ENCODE measurements around the gene ABCC1.
"Not testable (repeated sequence)": the region's sequence is repeated elsewhere in the genome, so short reads cannot be mapped to it uniquely, and the experiment has no call there.

ABCC1 gene

DNA sequence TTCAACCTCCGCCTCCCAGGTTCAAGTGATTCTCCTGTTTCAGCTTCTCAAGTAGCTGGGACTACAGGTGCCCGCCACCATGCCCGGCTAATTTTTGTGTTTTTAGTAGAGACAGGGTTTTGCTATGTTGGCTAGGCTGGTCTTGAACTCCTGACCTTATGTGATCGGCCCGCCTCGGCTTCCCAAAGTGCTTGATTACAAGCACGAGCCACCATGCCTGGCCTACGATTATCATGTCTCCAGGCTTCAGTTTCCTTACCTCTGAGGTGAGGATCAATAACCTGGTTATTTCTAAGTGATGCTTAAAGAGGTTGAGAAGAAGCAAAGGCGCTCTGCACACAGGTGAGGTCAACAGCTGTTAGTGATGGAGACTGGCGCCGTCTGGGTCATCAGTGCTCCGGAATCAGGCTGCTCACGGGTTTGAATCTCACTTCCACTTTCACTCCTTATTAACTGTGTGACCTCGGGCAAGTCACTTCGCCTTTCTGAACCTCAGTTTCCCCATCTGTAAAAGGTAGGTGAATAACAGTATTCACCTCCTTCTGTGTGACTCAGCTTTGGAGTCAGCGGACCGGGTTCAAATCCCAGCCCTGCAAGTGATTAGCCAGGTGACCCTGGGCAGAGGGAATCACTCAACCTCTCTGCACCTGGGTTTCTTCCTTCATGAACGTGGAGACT, 745 bp upstream of the ABCC1 start:
- no peaks in the 10 kb centered on the region for H3K9me3 ChIP-seq (ENCODE audit: insufficient read depth, low read depth, low read length)
- H3K4me3 ChIP-seq (ENCODE audit: low read length) = peak overlapping the region; percentile 73
- no peak overlapping the region for H3K27ac ChIP-seq (ENCODE audit: low read length)
- H3K9ac ChIP-seq (ENCODE audit: low read depth, low read length) = peak overlapping the region; percentile 66; the same call in 1 of the 2 replicates
- H3K27me3 ChIP-seq (ENCODE audit: insufficient read depth, low read length) = no peaks in the 10 kb centered on the region
- peaks cover 4% of the 10 kb centered on the region; the same call in 1 of the 2 replicates for H3K4me1 ChIP-seq (ENCODE audit: insufficient read depth, low read length)
- H3K36me3 ChIP-seq (ENCODE audit: insufficient read depth, low read depth, low read length) = no peaks in the 10 kb centered on the region

DNA sequence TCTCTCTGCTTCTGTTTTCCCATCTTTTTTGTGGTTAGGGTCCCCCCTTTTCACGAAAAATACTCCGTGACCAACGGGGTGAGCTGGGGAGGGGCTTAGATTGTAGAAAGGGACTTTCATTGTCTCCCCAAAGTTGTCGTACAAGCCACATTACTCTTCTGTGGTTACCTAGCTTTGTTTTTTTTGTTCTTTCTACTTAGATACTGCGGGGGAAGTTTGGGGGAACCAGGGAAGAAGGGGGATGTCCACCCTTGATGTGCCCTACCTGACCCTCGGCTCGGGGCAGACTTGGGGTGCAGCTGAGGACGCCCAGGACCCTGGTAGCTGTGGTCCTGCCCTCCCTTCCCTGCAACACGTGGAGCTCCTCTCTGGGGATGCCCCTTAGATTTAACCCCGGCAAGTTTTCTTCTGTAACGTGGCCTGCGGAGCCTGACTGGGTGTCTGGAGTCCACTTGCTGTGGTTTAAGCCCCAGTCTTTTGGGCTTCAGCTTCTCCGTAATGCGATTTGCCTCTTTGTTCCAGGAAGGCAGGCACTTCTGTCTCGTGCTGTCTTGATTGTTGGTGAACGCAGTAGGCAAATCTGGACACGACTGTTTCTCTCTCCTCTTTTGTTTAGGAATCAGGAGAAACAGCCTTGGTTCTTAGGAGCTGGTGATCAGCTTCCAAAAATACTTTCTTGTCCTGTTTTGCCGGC, 892 bp downstream of the ABCC1 start:
- Histone ChIP-seq H3K36me3 (ENCODE audit: insufficient read depth, low read depth, low read length) (no peaks in the 10 kb centered on the region), H3K27ac (ENCODE audit: low read length) (peak overlapping the region; percentile 3)

DNA sequence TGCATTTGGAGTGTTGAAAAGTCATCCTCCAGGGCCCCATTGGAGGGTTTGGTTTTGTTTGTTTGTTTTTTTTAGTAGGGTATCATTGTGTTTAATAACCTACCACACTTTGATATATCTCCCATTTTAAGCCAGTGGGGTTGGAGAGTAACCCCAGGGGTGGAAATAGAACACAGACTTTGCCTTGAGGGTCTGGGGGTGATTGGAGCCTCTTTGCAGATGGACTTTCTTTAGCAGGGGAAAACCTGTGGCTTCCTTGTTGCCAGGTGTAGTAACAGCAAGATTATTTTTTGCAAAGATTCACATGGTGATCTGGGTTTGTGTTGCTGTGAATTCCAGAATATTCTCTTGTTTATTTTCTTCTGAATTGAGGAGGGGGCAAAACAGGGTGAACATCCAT, 1.5 kb downstream of the ABCC1 start:
- Histone ChIP-seq H3K4me3 (ENCODE audit: low read length) (peak overlapping the region; percentile 82), H3K4me1 (ENCODE audit: insufficient read depth, low read length) (peaks cover 4% of the 10 kb centered on the region; the same call in 1 of the 2 replicates), H3K27ac (ENCODE audit: low read length) (peak overlapping the region; percentile 3), H3K9me3 (ENCODE audit: insufficient read depth, low read depth, low read length) (no peaks in the 10 kb centered on the region), H3K36me3 (ENCODE audit: insufficient read depth, low read depth, low read length) (no peaks in the 10 kb centered on the region), H3K9ac (ENCODE audit: low read depth, low read length) (peak overlapping the region; percentile 84), H3K27me3 (ENCODE audit: insufficient read depth, low read length) (no peaks in the 10 kb centered on the region)

More for the DNA sequence above, 892 bp downstream of the ABCC1 start:
- no peaks in the 10 kb centered on the region for H3K9me3 ChIP-seq (ENCODE audit: insufficient read depth, low read depth, low read length)
- H3K4me3 ChIP-seq (ENCODE audit: low read length) = peak overlapping the region; percentile 82
- H3K27me3 ChIP-seq (ENCODE audit: insufficient read depth, low read length) = no peaks in the 10 kb centered on the region
- H3K4me1 ChIP-seq (ENCODE audit: insufficient read depth, low read length) = peaks cover 4% of the 10 kb centered on the region; the same call in 1 of the 2 replicates
- H3K9ac ChIP-seq (ENCODE audit: low read depth, low read length) = peak overlapping the region; percentile 84

DNA sequence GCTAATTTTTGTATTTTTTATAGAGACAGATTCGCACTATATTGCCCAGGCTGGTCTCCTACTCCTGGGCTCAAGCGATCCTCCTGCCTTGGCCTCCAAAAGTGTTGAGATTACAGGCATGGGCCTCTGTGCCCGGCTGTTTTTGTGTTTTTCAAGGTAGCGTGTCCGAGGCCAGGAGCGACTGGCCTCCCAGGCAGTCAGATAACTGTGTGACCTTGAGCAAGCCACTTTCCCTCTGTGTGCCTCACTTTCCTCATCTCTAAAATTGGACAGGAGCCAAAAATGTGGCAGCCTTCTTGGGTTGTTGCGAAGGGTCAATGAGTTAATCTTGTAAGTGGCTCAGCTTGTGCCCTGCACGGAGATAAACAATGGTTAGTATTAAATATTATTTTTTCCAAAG, 2.4 kb downstream of the ABCC1 start:
- Histone ChIP-seq H3K9me3 (ENCODE audit: insufficient read depth, low read depth, low read length) (no peaks in the 10 kb centered on the region), H3K9ac (ENCODE audit: low read depth, low read length) (no peak overlapping the region), H3K27ac (ENCODE audit: low read length) (no peak overlapping the region), H3K4me1 (ENCODE audit: insufficient read depth, low read length) (peaks cover 4% of the 10 kb centered on the region; the same call in 1 of the 2 replicates), H3K27me3 (ENCODE audit: insufficient read depth, low read length) (no peaks in the 10 kb centered on the region), H3K4me3 (ENCODE audit: low read length) (no peak overlapping the region), H3K36me3 (ENCODE audit: insufficient read depth, low read depth, low read length) (no peaks in the 10 kb centered on the region)

DNA sequence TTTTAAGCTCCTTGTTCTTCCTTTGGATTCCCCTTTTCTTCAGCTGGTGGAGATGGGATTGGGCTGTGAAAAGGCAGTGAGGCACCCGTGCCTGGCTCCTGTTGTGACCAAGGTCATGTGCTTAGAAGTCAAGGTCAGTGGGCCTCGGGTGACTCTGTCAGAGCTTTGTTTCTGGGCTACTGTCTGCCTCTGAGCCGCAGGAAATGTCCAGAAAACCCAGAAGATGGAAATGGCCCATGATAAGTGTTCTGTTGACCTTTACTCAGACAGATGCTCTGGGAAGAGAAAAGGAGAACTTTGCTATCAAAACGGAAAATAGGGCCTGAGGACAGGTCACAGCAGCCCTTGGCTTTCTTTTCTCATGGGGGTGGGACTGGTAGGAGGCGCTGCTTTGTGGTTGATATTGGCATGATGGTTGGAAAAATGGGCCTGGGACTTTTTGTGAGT, 2.9 kb downstream of the ABCC1 start:
- no peak overlapping the region for H3K9ac ChIP-seq (ENCODE audit: low read depth, low read length)
- H3K4me1 ChIP-seq (ENCODE audit: insufficient read depth, low read length) = peaks cover 4% of the 10 kb centered on the region; the same call in 1 of the 2 replicates
- H3K27ac ChIP-seq (ENCODE audit: low read length) = no peak overlapping the region
- no peaks in the 10 kb centered on the region for H3K9me3 ChIP-seq (ENCODE audit: insufficient read depth, low read depth, low read length)
- H3K36me3 ChIP-seq (ENCODE audit: insufficient read depth, low read depth, low read length) = no peaks in the 10 kb centered on the region
- H3K27me3 ChIP-seq (ENCODE audit: insufficient read depth, low read length) = no peaks in the 10 kb centered on the region
- no peak overlapping the region for H3K4me3 ChIP-seq (ENCODE audit: low read length)

DNA sequence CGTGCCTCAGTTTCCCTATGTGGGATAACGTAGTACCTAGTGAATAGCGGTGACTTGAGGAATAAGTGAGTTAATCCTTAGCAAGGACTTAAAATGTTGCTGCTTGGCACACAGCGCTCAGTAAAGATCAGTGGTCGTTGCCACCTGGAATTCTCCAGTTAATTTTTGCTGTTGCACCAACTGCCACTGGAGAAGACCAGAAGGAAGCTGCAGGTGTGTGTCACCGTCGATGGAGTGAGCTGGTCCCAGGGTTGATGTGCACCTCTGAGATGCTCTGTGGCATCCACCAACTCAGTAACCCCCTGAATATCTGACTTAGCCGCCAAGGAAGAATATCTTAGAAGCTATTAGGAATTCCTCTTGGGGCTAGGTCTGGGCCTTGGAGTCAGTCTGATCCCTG, 4.1 kb downstream of the ABCC1 start:
- peaks cover 4% of the 10 kb centered on the region; the same call in 1 of the 2 replicates for H3K4me1 ChIP-seq (ENCODE audit: insufficient read depth, low read length)
- H3K27me3 ChIP-seq (ENCODE audit: insufficient read depth, low read length) = no peaks in the 10 kb centered on the region
- H3K27ac ChIP-seq (ENCODE audit: low read length) = no peak overlapping the region
- no peaks in the 10 kb centered on the region for H3K9me3 ChIP-seq (ENCODE audit: insufficient read depth, low read depth, low read length)
- H3K4me3 ChIP-seq (ENCODE audit: low read length) = no peak overlapping the region
- H3K36me3 ChIP-seq (ENCODE audit: insufficient read depth, low read depth, low read length) = no peaks in the 10 kb centered on the region
- H3K9ac ChIP-seq (ENCODE audit: low read depth, low read length) = no peak overlapping the region

DNA sequence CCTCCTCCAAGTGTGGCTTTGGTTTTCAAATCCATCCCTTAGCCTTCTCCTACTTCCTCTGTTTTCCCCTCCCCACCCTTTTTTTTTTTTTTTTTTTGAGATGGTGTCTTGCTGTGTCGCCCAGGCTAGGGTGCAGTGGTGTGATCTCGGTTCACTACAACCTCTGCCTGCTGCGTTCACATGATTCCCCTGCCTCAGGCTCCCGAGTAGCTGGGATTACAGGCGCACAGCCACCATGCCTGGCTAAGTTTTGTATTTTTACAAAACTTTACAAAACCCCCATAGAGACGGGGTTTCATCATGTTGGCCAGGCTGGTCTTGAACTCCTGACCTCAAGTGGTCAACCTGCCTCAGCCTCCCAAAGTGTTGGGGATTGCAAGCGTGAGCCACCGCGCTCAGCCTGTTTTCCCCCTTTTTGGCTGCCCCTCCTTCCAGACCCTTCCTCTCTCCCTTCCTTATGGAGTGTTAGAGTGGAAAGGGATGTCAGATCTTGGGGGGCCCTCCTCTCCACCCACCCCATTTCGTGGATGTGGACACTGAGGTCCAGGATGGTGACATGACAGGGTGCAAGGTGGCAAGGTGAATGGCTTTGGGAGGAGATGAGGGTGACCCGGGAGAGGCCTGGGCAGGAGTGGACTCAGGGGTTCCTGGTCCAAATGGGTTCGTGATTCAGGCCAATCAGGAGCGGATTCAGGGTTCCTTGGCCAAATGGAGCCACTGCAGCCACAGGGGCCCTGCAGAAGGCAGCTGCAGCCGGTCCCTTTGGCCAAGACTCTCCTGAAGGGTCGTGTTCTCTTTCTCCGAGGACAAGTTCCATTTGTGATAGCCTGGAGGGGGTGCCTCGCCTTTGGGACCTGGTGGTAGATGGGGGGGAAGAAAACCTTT, 4.8 kb downstream of the ABCC1 start:
- H3K27ac ChIP-seq (ENCODE audit: low read length) = no peak overlapping the region

DNA sequence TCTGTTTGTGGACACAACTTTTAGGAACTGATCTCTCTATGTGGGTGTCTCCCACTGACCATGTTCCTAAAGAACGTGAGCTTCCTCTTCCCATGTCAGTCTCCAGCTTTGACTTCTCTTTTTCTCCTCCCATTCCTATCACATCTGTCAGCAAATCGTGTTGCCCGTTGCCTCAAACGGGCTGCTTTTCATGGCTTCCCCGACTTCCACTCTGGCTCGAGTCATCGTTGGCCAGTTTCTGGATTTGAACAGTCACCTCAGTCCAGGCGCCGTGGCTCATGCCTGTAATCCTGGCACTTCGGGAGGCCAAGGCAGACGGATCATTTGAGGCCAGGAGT, 5.4 kb downstream of the ABCC1 start:
- Histone ChIP-seq H3K27ac (ENCODE audit: low read length) (no peak overlapping the region), H3K4me3 (ENCODE audit: low read length) (no peak overlapping the region), H3K36me3 (ENCODE audit: insufficient read depth, low read depth, low read length) (no peaks in the 10 kb centered on the region), H3K4me1 (ENCODE audit: insufficient read depth, low read length) (peaks cover 4% of the 10 kb centered on the region; the same call in 1 of the 2 replicates), H3K27me3 (ENCODE audit: insufficient read depth, low read length) (no peaks in the 10 kb centered on the region), H3K9me3 (ENCODE audit: insufficient read depth, low read depth, low read length) (no peaks in the 10 kb centered on the region), H3K9ac (ENCODE audit: low read depth, low read length) (no peak overlapping the region)

More for the DNA sequence above, 4.8 kb downstream of the ABCC1 start:
- Histone ChIP-seq H3K36me3 (ENCODE audit: insufficient read depth, low read depth, low read length) (no peaks in the 10 kb centered on the region), H3K9me3 (ENCODE audit: insufficient read depth, low read depth, low read length) (no peaks in the 10 kb centered on the region), H3K9ac (ENCODE audit: low read depth, low read length) (no peak overlapping the region), H3K27me3 (ENCODE audit: insufficient read depth, low read length) (no peaks in the 10 kb centered on the region), H3K4me1 (ENCODE audit: insufficient read depth, low read length) (peaks cover 4% of the 10 kb centered on the region; the same call in 1 of the 2 replicates), H3K4me3 (ENCODE audit: low read length) (no peak overlapping the region)

DNA sequence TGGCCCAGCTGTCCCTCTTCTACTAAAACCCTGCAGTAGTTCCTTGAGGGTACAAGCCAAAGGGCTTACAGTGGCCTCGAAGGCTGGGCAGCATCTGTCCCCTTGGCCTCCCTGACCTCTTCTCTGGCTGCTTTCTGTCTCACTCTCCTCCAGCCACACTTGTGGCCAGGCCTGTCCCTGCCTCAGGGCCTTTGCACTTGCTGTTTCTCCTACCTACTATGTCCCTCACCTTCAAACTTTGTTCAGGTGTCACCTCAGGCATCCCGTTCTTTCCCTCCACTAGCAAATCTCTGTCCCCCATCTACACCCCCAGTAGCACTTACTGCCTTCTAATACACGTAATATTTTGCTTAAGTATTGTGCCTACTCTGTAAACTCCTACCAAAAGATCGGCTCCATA, 6.0 kb downstream of the ABCC1 start:
- no peaks in the 10 kb centered on the region for H3K36me3 ChIP-seq (ENCODE audit: insufficient read depth, low read depth, low read length)
- H3K4me3 ChIP-seq (ENCODE audit: low read length) = no peak overlapping the region
- H3K9ac ChIP-seq (ENCODE audit: low read depth, low read length) = no peak overlapping the region
- H3K27ac ChIP-seq (ENCODE audit: low read length) = no peak overlapping the region
- H3K9me3 ChIP-seq (ENCODE audit: insufficient read depth, low read depth, low read length) = no peaks in the 10 kb centered on the region
- peaks cover 4% of the 10 kb centered on the region; the same call in 1 of the 2 replicates for H3K4me1 ChIP-seq (ENCODE audit: insufficient read depth, low read length)
- no peaks in the 10 kb centered on the region for H3K27me3 ChIP-seq (ENCODE audit: insufficient read depth, low read length)

DNA sequence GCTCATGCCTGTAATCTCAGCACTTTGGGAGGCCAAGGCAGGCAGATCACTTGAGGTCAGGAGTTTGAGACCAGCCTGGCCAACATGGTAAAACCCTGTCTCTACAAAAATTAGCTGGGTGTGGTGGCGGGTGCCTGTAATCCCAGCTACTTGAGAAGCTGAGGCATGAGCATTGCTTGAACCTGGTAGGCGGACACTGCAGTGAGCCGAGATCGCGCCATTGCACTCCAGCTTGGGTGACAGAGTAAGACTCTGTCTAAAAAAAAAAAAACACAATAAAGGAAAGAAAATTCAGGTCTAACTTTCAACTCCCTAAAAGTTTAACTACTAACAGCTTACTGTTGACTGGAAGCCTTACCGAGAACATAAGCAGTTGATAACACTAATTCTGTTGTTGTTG, 6.7 kb downstream of the ABCC1 start:
- H3K36me3 ChIP-seq (ENCODE audit: insufficient read depth, low read depth, low read length); H3K4me3 ChIP-seq (ENCODE audit: low read length); H3K27me3 ChIP-seq (ENCODE audit: insufficient read depth, low read length); H3K9ac ChIP-seq (ENCODE audit: low read depth, low read length); H3K4me1 ChIP-seq (ENCODE audit: insufficient read depth, low read length); H3K27ac ChIP-seq (ENCODE audit: low read length); H3K9me3 ChIP-seq (ENCODE audit: insufficient read depth, low read depth, low read length): not testable (repeated sequence)

DNA sequence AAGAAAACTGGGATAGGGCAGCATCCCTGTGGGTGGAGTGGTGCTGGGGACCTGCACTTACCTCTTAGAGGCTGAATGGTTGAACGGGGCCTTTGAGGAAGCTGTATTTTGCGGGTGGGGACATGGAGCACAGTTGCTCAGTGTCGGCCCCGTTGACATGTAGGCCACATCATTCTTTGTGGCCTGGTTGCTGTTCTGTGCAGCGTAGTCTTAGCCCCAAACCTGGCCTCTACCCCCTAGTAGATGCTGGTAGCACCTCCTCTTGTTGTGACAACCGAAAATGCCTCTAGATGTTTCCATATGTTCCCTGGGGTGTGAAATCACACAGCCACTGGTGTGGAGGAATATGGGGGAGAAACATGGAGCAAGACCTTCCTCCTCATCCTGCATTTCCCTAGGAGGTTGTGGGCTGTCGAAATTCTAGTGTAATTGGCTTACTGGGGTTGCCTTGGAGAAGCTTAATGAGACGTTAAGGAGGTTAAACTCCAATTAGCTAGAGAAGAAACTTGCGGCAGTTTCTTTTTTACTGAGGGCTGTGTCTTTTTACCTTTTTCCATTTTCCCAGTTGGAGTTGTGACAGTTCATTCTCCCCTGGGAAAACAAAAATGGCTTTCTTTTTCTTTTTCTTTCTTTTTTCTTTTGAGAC, 9.4 kb downstream of the ABCC1 start:
- H3K9ac ChIP-seq (ENCODE audit: low read depth, low read length) = no peak overlapping the region
- peaks cover 10% of the 10 kb centered on the region; the same call in 1 of the 2 replicates for H3K36me3 ChIP-seq (ENCODE audit: insufficient read depth, low read depth, low read length)
- H3K27me3 ChIP-seq (ENCODE audit: insufficient read depth, low read length) = no peaks in the 10 kb centered on the region
- H3K4me1 ChIP-seq (ENCODE audit: insufficient read depth, low read length) = no peaks in the 10 kb centered on the region; the same call in 1 of the 2 replicates
- H3K9me3 ChIP-seq (ENCODE audit: insufficient read depth, low read depth, low read length) = peaks cover 15% of the 10 kb centered on the region
- no peak overlapping the region for H3K4me3 ChIP-seq (ENCODE audit: low read length)
- H3K27ac ChIP-seq (ENCODE audit: low read length) = no peak overlapping the region

All from iPS-20b (cell line).